ENCODE results near the gene STX18. TPM values are rescaled to one million over a fixed set of nuclear protein-coding genes. Genes with fewer than 3 reads are reported as not detected.
"Not testable (repeated sequence)": the region's sequence is repeated elsewhere in the genome, so short reads cannot be mapped to it uniquely, and the experiment has no call there.

The STX18 gene
- total RNA-seq, 1 donor from 2014 or later: 34.6 TPM

GRCh38 chr4:4554234-4554633 lies 12.4 kb upstream of the STX18 start:
- no peak for DNase-seq (ENCODE audit: low spot score)

GRCh38 chr4:4552042-4552441 lies 10.2 kb upstream of the STX18 start:
- not testable (repeated sequence) for DNase-seq (ENCODE audit: low spot score)

GRCh38 chr4:4550161-4550560 lies 8.3 kb upstream of the STX18 start:
- DNase-seq (ENCODE audit: low spot score): not testable (repeated sequence)

- no peak for DNase-seq (ENCODE audit: low spot score)
Observed at GRCh38 chr4:4549534-4549933, 7.7 kb upstream of the STX18 start.

GRCh38 chr4:4542774-4543485 lies 1.1 kb upstream of the STX18 start:
- DNase-seq (ENCODE audit: low spot score): no peak

- DNase-seq (ENCODE audit: low spot score): no peak
Observed at GRCh38 chr4:4541040-4541631, 712 bp downstream of the STX18 start.

GRCh38 chr4:4539481-4539880 lies 2.4 kb downstream of the STX18 start:
- DNase-seq (ENCODE audit: low spot score): no peak

GRCh38 chr4:4535590-4535989 lies 6.3 kb downstream of the STX18 start:
- DNase-seq (ENCODE audit: low spot score): no peak

- DNase-seq (ENCODE audit: low spot score): no peak
Observed at GRCh38 chr4:4534515-4535145, 7.2 kb downstream of the STX18 start.

- DNase-seq (ENCODE audit: low spot score): no peak
Observed at GRCh38 chr4:4533461-4534169, 8.2 kb downstream of the STX18 start.

- DNase-seq (ENCODE audit: low spot score): no peak
Observed at GRCh38 chr4:4532371-4533154, 9.3 kb downstream of the STX18 start.

- DNase-seq (ENCODE audit: low spot score): no peak
Observed at GRCh38 chr4:4529392-4529791, 12.5 kb downstream of the STX18 start.

GRCh38 chr4:4526401-4526800 lies 15.4 kb downstream of the STX18 start:
- no peak for DNase-seq (ENCODE audit: low spot score)

- no peak for DNase-seq (ENCODE audit: low spot score)
Observed at GRCh38 chr4:4524364-4524763, 17.5 kb downstream of the STX18 start.

GRCh38 chr4:4521731-4522130 lies 20.1 kb downstream of the STX18 start:
- no peak for DNase-seq (ENCODE audit: low spot score)

- no peak for DNase-seq (ENCODE audit: low spot score)
Observed at GRCh38 chr4:4521136-4521535, 20.7 kb downstream of the STX18 start.

- DNase-seq (ENCODE audit: low spot score): no peak
Observed at GRCh38 chr4:4519297-4519894, 22.5 kb downstream of the STX18 start.

GRCh38 chr4:4518747-4519146 lies 23.1 kb downstream of the STX18 start:
- no peak for DNase-seq (ENCODE audit: low spot score)

- no peak for DNase-seq (ENCODE audit: low spot score)
Observed at GRCh38 chr4:4514786-4515185, 27.1 kb downstream of the STX18 start.

GRCh38 chr4:4512282-4512681 lies 29.6 kb downstream of the STX18 start:
- no peak for DNase-seq (ENCODE audit: low spot score)

GRCh38 chr4:4510641-4511040 lies 31.2 kb downstream of the STX18 start:
- DNase-seq (ENCODE audit: low spot score): not testable (repeated sequence)

Data from ureter (tissue), 1 donor.